HepG2 (cell line): ENCODE measurements around the gene RRAD. TPM values are rescaled to one million over a fixed set of nuclear protein-coding genes. Genes with fewer than 3 reads are reported as not detected.
A peak's percentile ranks its signal among the peaks of the same experiment; 100 is the strongest.

Experiments used
- ATAC-seq: fragments of 200-7000 bp; cut with Tn5 transposase; 3 replicates; pipeline ENCODE4 v1.9.1; 2020; ENCODE audit warnings: mild to moderate bottlenecking, moderate library complexity
- BruUV-seq: library from RNA; stranded (reverse); fragments of 400-500 nt; replicated peaks from 2 replicates; lab custom pipeline; 2021; lab: Mats Ljungman, UMichigan
- CTCF ChIA-PET: fragments of 300-600 bp; formaldehyde crosslinking; extraction: SDS; loops from one replicate; lab custom pipeline; 2021; ENCODE audit warnings: low total read pairs, inconsistent platforms, low intra/inter-chr PET ratio; lab: Yijun Ruan, JAX
- POLR2A ChIA-PET: fragments of 350-600 bp; sonication (Branson Sonifier 250); formaldehyde crosslinking; loops from one replicate; lab custom pipeline; 2020; ENCODE audit warnings: antibody characterized with exemption, inconsistent platforms; lab: Yijun Ruan, JAX
- DNase-seq: peaks from one replicate; pipeline ENCODE4 v3.0.0-alpha.2; 2015; ENCODE audit warnings: low spot score
- FAIRE-seq: peaks from 3 replicates; lab custom pipeline; 2011; peaks lifted over from hg19 to GRCh38; lab: Jason Lieb, UNC
- H2AFZ ChIP-seq: one replicate; pipeline ENCODE4 v1.6.1; 2011; ENCODE audit warnings: low read length, inconsistent platforms
- H3K27ac ChIP-seq: fragments of 300-600 bp; 3 replicates; pipeline ENCODE4 v1.8.0; 2011; ENCODE audit warnings: mixed run types, mild to moderate bottlenecking, mixed read lengths, low read length, inconsistent platforms; ENCODE audit not compliant: insufficient read depth; ENCODE audit errors: extremely low read length
- H3K27me3 ChIP-seq, 2 experiments: fragments of 200-600 bp in 1 of 2; 2 replicates in 1 of 2; 3 replicates in 1 of 2; pipeline versions ENCODE4 v1.6.0 to v1.8.0; 2011; ENCODE audit warnings: low read length in 2 of 2, mild to moderate bottlenecking in 2 of 2, moderate library complexity in 2 of 2, inconsistent platforms in 1 of 2; ENCODE audit not compliant: insufficient read depth in 2 of 2, control insufficient read depth in 1 of 2
- H3K36me3 ChIP-seq, 2 experiments: fragments of 200-600 bp in 1 of 2; replicated peaks in 1 of 2; 2 replicates in 1 of 2; 3 replicates in 1 of 2; pipeline versions ENCODE4 v1.5.1 to v1.8.0; 2011; ENCODE audit warnings: low read length in 2 of 2, inconsistent platforms in 1 of 2; ENCODE audit not compliant: insufficient read depth in 2 of 2, control insufficient read depth in 1 of 2
- H3K4me1 ChIP-seq: 2 replicates; pipeline ENCODE4 v1.5.1; 2012; ENCODE audit warnings: low read length, inconsistent platforms; ENCODE audit not compliant: insufficient read depth
- H3K4me2 ChIP-seq: 2 replicates; pipeline ENCODE4 v1.6.0; 2011; ENCODE audit warnings: low read depth, low read length, inconsistent platforms
- H3K4me3 ChIP-seq, 3 experiments: fragments of 200-600 bp in 1 of 3; sonication (generic), shearing (Covaris generic) in 1 of 3; replicated peaks in 1 of 3; 2 replicates each; pipeline ENCODE4 v1.5.1; 2011 to 2016; ENCODE audit warnings: low read length in 3 of 3, inconsistent platforms in 2 of 3, low read depth in 2 of 3, mild to moderate bottlenecking in 2 of 3, control low read depth in 1 of 3, mixed read lengths in 1 of 3; ENCODE audit not compliant: insufficient read depth in 1 of 3
- H3K79me2 ChIP-seq: one replicate; pipeline ENCODE4 v1.6.1; 2011; ENCODE audit warnings: low read length, inconsistent platforms; ENCODE audit not compliant: insufficient read depth
- H3K9ac ChIP-seq: 2 replicates; pipeline ENCODE4 v1.6.0; 2011; ENCODE audit warnings: mild to moderate bottlenecking, low read depth, low read length, inconsistent platforms; ENCODE audit not compliant: insufficient read depth
- H3K9me3 ChIP-seq: 2 replicates; pipeline ENCODE4 v1.5.1; 2012; ENCODE audit warnings: mild to moderate bottlenecking, low read length
- H4K20me1 ChIP-seq: 2 replicates; pipeline ENCODE4 v1.6.0; 2011; ENCODE audit warnings: inconsistent platforms, mild to moderate bottlenecking, low read length, moderate library complexity; ENCODE audit not compliant: insufficient read depth
- CHD4 ChIP-seq: fragments of 200-600 bp; sonication (generic); IDR thresholded peaks from 2 replicates; pipeline ENCODE4 v1.7.0; 2017; ENCODE audit warnings: mild to moderate bottlenecking, low read length, borderline replicate concordance
- EHMT2 ChIP-seq: fragments of 200-600 bp; sonication (generic); IDR thresholded peaks from 2 replicates; pipeline ENCODE4 v1.7.0; 2017; ENCODE audit warnings: antibody characterized with exemption, low read depth, low read length, borderline replicate concordance
- ESRRA ChIP-seq: sonication (generic); formaldehyde crosslinking; IDR thresholded peaks from 2 replicates; pipeline ENCODE4 v1.5.1; 2020; ENCODE audit warnings: mild to moderate bottlenecking, low read depth, missing genetic modification reagents
- ETV5 ChIP-seq: IDR thresholded peaks from 2 replicates; pipeline ENCODE4 v1.6.1; 2018; ENCODE audit warnings: missing biosample characterization, missing genetic modification reagents, inconsistent platforms, borderline replicate concordance
- GLI4 ChIP-seq: sonication (generic); formaldehyde crosslinking; IDR thresholded peaks from 2 replicates; pipeline ENCODE4 v1.5.1; 2020; ENCODE audit warnings: missing genetic modification reagents, mild to moderate bottlenecking, moderate library complexity, borderline replicate concordance
- HOXA5 ChIP-seq: sonication (generic); formaldehyde crosslinking; IDR thresholded peaks from 2 replicates; pipeline ENCODE4 v1.4.0; 2020; ENCODE audit warnings: missing genetic modification reagents
- NPAS2 ChIP-seq: sonication (generic); formaldehyde crosslinking; IDR thresholded peaks from 2 replicates; pipeline ENCODE4 v1.8.0; 2022; ENCODE audit warnings: mild to moderate bottlenecking, missing genetic modification reagents, borderline replicate concordance
- NR2F6 ChIP-seq, 2 experiments: IDR thresholded peaks; 2 replicates each; pipeline ENCODE4 v1.6.1; 2016; ENCODE audit warnings: antibody characterized with exemption in 1 of 2, mild to moderate bottlenecking in 1 of 2
- RARA ChIP-seq: IDR thresholded peaks from 2 replicates; pipeline ENCODE4 v1.6.1; 2016; ENCODE audit warnings: missing genetic modification reagents, missing compliant biosample characterization
- RXRB ChIP-seq: IDR thresholded peaks from 2 replicates; pipeline ENCODE4 v1.6.1; 2016; ENCODE audit warnings: borderline replicate concordance, missing genetic modification reagents, missing compliant biosample characterization
- SAFB2 ChIP-seq: sonication (generic); formaldehyde crosslinking; IDR thresholded peaks from 2 replicates; pipeline ENCODE4 v1.5.1; 2020; ENCODE audit warnings: missing genetic modification reagents, low read depth, mild to moderate bottlenecking, borderline replicate concordance
- WIZ ChIP-seq: sonication (generic); formaldehyde crosslinking; IDR thresholded peaks from 2 replicates; pipeline ENCODE4 v1.5.1; 2020; ENCODE audit warnings: mild to moderate bottlenecking, missing genetic modification reagents
- YY1 ChIP-seq: IDR thresholded peaks from 2 replicates; pipeline ENCODE4 v1.6.1; 2011; ENCODE audit warnings: low read length, low read depth, moderate library complexity, mild to moderate bottlenecking; ENCODE audit not compliant: insufficient read depth, insufficient replicate concordance
- ZFP36L1 ChIP-seq: sonication (generic); formaldehyde crosslinking; IDR thresholded peaks from 2 replicates; pipeline ENCODE4 v1.8.0; 2022; ENCODE audit warnings: mild to moderate bottlenecking, missing genetic modification reagents, moderate library complexity
- ZNF101 ChIP-seq: sonication (generic); formaldehyde crosslinking; IDR thresholded peaks from 2 replicates; pipeline ENCODE4 v1.4.0; 2020; ENCODE audit warnings: mild to moderate bottlenecking, low read depth, missing genetic modification reagents, borderline replicate concordance
- ZNF253 ChIP-seq: sonication (generic); formaldehyde crosslinking; IDR thresholded peaks from 2 replicates; pipeline ENCODE4 v1.8.0; 2022; ENCODE audit warnings: mild to moderate bottlenecking, missing genetic modification reagents, borderline replicate concordance
- ZNF367 ChIP-seq: sonication (generic); formaldehyde crosslinking; IDR thresholded peaks from 2 replicates; pipeline ENCODE4 v1.4.0; 2020; ENCODE audit warnings: missing genetic modification reagents, borderline replicate concordance
- ZNF777 ChIP-seq: sonication (generic); formaldehyde crosslinking; IDR thresholded peaks from 2 replicates; pipeline ENCODE4 v1.4.0; 2020; ENCODE audit warnings: missing genetic modification reagents
- ZSCAN29 ChIP-seq: sonication (generic); formaldehyde crosslinking; conservative IDR thresholded peaks from 2 replicates; pipeline ENCODE4 v1.4.0; 2020; ENCODE audit warnings: mild to moderate bottlenecking, missing genetic modification reagents
- WGBS: methylation state at CpG from one replicate; pipeline ENCODE4 v1.1.6; 2017; ENCODE audit warnings: low lambda C conversion rate; 5-methylcytosine and 5-hydroxymethylcytosine counted together
- in situ Hi-C: cut with HindIII; loops from 2 replicates; pipeline ENCODE4 v1.10.0; 2017; ENCODE audit warnings: low pct_unique_long_range_greater_than_20kb; ENCODE audit not compliant: extremely low pct_ligation_motif_present
- intact Hi-C: fragments of 100-400 bp; cut with micrococcal nuclease; formaldehyde crosslinking; loops from one replicate; pipeline ENCODE4 v1.10.0; 2022; ENCODE audit not compliant: unreplicated experiment
- polyA plus RNA-seq, 8 experiments: library from polyadenylated mRNA; depleted of rRNA in 3 of 8; stranded (reverse) in 7 of 8; unstranded in 1 of 8; fragments of >200 nt; fragmentation: Illumina TruSeq in 4 of 8; extraction: Trizol in 4 of 8; gene quantifications; 2 replicates each; pipeline versions ENCODE4 v1.2.1 to v1.2.3, GENCODE V29; 2011 to 2016; ENCODE audit warnings: low read depth in 4 of 8, missing spikeins in 1 of 8, mixed read lengths in 1 of 8; ENCODE audit not compliant: insufficient read depth in 1 of 8
- total RNA-seq, 5 experiments: library from RNA; depleted of rRNA; stranded (reverse); fragments of >200 nt; fragmentation: Illumina TruSeq; extraction: Trizol; gene quantifications; 2 replicates each; pipeline ENCODE4 v1.2.3, GENCODE V29; 2016; ENCODE audit warnings: low read depth in 1 of 5
- TF ChIP-seq, protein P1 (sequence below): sonication (generic); formaldehyde crosslinking; IDR thresholded peaks from 2 replicates; pipeline ENCODE4 v1.8.1; 2023; ENCODE audit warnings: missing genetic modification reagents, mild to moderate bottlenecking, borderline replicate concordance
- TF ChIP-seq, protein P2 (sequence below): sonication (generic); formaldehyde crosslinking; IDR thresholded peaks from 2 replicates; pipeline ENCODE4 v1.4.0; 2020; ENCODE audit warnings: missing genetic modification reagents, borderline replicate concordance

Gene RRAD
- total and polyA plus RNA-seq, 2 of the 13 experiments (the other 11 are each of a cell fraction or from before 2014, with no cell fraction given), result 0.80 to 1.1 TPM

DNA sequence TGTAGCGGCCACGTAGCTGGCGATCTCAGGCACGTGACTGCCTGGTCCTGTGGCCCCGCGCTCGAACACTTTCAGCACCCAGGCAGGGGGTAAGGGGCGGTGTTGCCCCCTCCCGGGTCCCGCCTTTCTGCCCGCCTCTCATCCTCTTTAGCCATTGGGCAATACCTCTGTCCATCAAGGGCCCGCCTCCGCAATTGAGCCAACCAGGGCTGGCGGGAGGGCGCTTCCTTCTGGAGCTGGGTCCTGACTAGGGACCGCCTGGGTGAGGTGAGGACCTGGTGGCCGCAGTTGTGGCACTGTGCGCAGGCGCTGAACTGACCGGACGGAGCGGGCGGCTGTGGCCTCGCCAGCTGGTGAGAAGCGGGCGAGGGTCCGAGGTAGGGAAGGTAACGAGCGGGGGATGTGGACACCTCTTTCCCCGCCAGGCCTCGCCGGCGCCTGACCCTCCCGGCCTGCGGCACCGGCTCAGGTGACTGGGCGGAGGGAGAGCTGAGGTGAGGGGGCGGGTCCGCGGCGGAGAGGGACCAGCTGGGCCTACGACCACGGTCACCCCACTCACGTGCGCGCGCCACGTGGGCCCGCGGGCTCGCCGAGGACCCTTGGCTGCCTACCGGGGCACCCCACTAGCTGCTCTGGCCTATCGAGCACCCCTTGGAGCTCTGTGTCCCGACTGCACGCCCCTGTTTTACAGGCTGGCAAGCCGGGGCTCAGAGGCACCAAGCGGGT is 44.9 kb downstream of the RRAD start, which contains the start of gene PDP2 (continued):
- TF ChIP-seq ZNF253, result peak; percentile 61; the same call in 1 of the 2 replicates
- TF ChIP-seq, protein P1, sequence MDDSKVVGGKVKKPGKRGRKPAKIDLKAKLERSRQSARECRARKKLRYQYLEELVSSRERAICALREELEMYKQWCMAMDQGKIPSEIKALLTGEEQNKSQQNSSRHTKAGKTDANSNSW, result peak; percentile 96; the same call in 1 of the 2 replicates

DNA sequence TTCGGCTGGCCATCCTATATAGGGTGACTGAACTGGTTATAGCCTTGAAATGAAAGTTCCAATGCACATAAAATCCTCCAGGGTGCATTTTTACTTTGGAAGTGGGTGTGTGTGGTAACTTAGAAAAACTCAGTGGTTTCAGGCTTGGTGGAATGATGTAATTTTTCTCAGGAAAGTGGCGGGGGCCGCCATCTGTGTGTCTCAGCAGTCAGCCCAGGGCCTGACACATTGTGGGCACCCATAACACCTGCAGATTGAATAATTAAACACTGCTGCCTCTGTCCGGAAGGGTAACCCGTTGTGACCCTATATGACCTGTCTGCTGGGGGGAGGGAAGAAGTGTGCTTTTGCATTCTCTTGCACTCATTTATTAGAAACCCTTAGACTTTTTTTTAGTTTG is 47.3 kb downstream of the RRAD start:
- POLR2A ChIA-PET, result no interaction called here
- FAIRE-seq, result no peak
- Histone ChIP-seq H3K9me3 (no peaks in the 10 kb centered on the region), H3K4me3 (no peak overlapping the region), H3K9ac (no peak overlapping the region), H4K20me1 (no peaks in the 10 kb centered on the region), H3K27me3 (peaks cover 0 to 3% of the 10 kb centered on the region in 2 experiments; a peak in 1 of 5 replicates), H3K79me2 (peaks cover 17% of the 10 kb centered on the region), H2AFZ (no peak overlapping the region), H3K36me3 (no peaks in the 10 kb centered on the region; a peak in 1 of 5 replicates), H3K4me2 (peak overlapping the region; percentile 29), H3K4me1 (peaks cover 59% of the 10 kb centered on the region), H3K27ac (no peak overlapping the region)
- CTCF ChIA-PET, result no interaction called here
- no peak for ATAC-seq
- no TSS peak for BruUV-seq
- in situ Hi-C loops, result no loop called here
- WGBS, result 29% methylated on average over 5 of the region's 5 CpGs
- DNase-seq, result no peak
- intact Hi-C loops, result no loop called here
- TF ChIP-seq ZNF777, result no peak
- 0 out of 2 replicates have a peak, but pooled peaks have one; percentile 32 for TF ChIP-seq GLI4 (CRISPR knock-in tag)
- TF ChIP-seq, protein P2, sequence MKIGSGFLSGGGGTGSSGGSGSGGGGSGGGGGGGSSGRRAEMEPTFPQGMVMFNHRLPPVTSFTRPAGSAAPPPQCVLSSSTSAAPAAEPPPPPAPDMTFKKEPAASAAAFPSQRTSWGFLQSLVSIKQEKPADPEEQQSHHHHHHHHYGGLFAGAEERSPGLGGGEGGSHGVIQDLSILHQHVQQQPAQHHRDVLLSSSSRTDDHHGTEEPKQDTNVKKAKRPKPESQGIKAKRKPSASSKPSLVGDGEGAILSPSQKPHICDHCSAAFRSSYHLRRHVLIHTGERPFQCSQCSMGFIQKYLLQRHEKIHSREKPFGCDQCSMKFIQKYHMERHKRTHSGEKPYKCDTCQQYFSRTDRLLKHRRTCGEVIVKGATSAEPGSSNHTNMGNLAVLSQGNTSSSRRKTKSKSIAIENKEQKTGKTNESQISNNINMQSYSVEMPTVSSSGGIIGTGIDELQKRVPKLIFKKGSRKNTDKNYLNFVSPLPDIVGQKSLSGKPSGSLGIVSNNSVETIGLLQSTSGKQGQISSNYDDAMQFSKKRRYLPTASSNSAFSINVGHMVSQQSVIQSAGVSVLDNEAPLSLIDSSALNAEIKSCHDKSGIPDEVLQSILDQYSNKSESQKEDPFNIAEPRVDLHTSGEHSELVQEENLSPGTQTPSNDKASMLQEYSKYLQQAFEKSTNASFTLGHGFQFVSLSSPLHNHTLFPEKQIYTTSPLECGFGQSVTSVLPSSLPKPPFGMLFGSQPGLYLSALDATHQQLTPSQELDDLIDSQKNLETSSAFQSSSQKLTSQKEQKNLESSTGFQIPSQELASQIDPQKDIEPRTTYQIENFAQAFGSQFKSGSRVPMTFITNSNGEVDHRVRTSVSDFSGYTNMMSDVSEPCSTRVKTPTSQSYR (CRISPR knock-in tag), result peak; percentile 37; the same call in 1 of the 2 replicates
- TF ChIP-seq RXRB (CRISPR knock-in tag), result peak; percentile 60; the same call in 1 of the 2 replicates
- TF ChIP-seq RARA (CRISPR knock-in tag), result 0 out of 2 replicates have a peak, but pooled peaks have one; percentile 6
- no peak for TF ChIP-seq SAFB2 (CRISPR knock-in tag)
- no peak for TF ChIP-seq YY1
- TF ChIP-seq WIZ, result no peak
- TF ChIP-seq ETV5, result peak; percentile 30; the same call in 1 of the 2 replicates
- TF ChIP-seq CHD4, result no peak
- no peak for TF ChIP-seq ESRRA (CRISPR knock-in tag)
- no peak for TF ChIP-seq ZFP36L1 (CRISPR knock-in tag)
- no peak for TF ChIP-seq EHMT2
- TF ChIP-seq NR2F6 (IDR thresholded peaks at IDR 0.05), result no peak
- TF ChIP-seq NR2F6 (CRISPR knock-in tag; IDR thresholded peaks at IDR 0.05), result peak; percentile 20; the same call in 1 of the 2 replicates
- TF ChIP-seq HOXA5, result no peak
- no peak for TF ChIP-seq ZNF101 (CRISPR knock-in tag)
- TF ChIP-seq ZNF367 (CRISPR knock-in tag), result no peak
- no peak for TF ChIP-seq ZSCAN29 (CRISPR knock-in tag)
- no peak for TF ChIP-seq NPAS2
